Vagina (tissue), 2 donors: Measurements from ENCODE around the gene DICER1.

ENCODE experiments used
- POLR2A ChIP-seq, 2 donors: fragments of 450-650 bp; IDR thresholded peaks; one replicate each; pipeline ENCODE4 v1.6.1; 2017; ENCODE audit warnings: antibody characterized with exemption in 2 of 2, mild to moderate bottlenecking in 2 of 2, moderate library complexity in 2 of 2
- POLR2AphosphoS5 ChIP-seq, 2 donors: sonication (generic); formaldehyde crosslinking; IDR thresholded peaks; one replicate each; pipeline ENCODE4 v1.9.0; 2017; ENCODE audit warnings: antibody characterized with exemption in 2 of 2, mild to moderate bottlenecking in 2 of 2, low read depth in 1 of 2; ENCODE audit not compliant: insufficient read depth in 1 of 2
- TF ChIP-seq, protein P1 (sequence below), 3 experiments: fragments of 450-650 bp in 2 of 3; fragments of 200-600 bp in 1 of 3; sonication (generic) in 1 of 3; IDR thresholded peaks; one replicate each; pipeline ENCODE4 v1.5.1; 2017 to 2019; ENCODE audit warnings: antibody characterized with exemption in 3 of 3, mild to moderate bottlenecking in 2 of 3, moderate library complexity in 2 of 3

DNA sequence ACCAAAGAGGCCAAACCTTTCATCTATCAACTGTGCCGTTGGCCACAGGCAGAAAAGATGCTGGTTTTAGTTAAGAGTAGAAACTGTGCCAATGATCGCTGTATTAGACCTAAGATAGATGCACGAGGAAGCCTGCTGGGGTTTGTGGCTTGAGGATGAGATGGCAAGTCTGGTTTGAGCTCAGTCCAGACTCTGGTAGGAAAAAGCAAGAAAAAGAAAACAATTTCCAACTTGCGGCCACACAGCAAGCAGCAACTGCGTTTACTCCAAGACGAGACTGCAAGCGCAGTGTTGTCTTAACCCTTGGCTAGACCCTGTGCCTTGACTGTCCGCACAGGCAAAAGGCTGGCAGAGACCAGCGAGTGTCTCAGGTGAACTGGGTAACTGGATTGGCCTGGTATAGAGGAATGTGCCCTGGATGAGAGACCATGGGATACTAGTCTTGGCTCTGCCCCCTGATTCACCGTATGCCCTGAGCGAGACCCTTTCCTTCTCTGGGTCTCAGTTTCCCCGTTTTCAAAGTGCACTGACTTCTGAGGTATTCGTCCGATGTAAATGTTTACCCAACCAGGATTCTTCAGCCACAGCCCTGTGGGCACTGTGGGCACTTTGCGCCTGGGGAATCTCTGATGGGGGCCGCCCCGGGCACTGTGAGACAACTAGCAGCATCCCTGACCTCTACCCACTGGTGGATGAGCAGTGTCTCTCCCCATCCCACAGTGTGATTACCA, 113.4 kb downstream of the DICER1 start:
- TF ChIP-seq, protein P1, sequence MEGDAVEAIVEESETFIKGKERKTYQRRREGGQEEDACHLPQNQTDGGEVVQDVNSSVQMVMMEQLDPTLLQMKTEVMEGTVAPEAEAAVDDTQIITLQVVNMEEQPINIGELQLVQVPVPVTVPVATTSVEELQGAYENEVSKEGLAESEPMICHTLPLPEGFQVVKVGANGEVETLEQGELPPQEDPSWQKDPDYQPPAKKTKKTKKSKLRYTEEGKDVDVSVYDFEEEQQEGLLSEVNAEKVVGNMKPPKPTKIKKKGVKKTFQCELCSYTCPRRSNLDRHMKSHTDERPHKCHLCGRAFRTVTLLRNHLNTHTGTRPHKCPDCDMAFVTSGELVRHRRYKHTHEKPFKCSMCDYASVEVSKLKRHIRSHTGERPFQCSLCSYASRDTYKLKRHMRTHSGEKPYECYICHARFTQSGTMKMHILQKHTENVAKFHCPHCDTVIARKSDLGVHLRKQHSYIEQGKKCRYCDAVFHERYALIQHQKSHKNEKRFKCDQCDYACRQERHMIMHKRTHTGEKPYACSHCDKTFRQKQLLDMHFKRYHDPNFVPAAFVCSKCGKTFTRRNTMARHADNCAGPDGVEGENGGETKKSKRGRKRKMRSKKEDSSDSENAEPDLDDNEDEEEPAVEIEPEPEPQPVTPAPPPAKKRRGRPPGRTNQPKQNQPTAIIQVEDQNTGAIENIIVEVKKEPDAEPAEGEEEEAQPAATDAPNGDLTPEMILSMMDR (IDR thresholded peaks at IDR 0.05): no peak
- no peak for TF ChIP-seq POLR2AphosphoS5 (IDR thresholded peaks at IDR 0.05; ENCODE audit: insufficient read depth in 1 of 2, low read depth in 1 of 2)
- TF ChIP-seq POLR2A (IDR thresholded peaks at IDR 0.05): no peak
